Endometrium (tissue), 2 donors: Measurements from ENCODE around the gene FGF14.

Experiments
- FAIRE-seq: peaks from 2 replicates; lab custom pipeline; 2012; peaks lifted over from hg19 to GRCh38; lab: Jason Lieb, UNC
- donor health status: control.
- donor health status: control.

FGF14 gene

DNA sequence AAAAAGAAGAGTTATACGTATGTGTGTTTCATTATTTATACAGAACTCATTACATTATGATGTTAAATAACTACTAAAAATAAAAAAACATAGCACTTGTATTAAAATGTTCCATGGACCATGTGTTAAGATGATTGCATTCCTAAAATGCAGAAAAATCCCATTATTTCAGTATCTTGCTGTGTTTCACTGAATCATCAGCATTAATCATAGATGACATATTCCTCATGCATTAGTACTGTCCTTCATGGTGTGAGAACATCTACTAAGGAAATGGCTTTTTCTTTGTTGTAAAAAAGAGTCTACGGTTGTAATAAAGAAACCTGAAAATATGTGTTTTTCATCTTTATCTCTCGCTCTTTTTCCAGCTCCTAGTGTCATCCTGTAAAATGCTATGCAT, 416.5 kb downstream of the FGF14 start:
- no peak for FAIRE-seq

DNA sequence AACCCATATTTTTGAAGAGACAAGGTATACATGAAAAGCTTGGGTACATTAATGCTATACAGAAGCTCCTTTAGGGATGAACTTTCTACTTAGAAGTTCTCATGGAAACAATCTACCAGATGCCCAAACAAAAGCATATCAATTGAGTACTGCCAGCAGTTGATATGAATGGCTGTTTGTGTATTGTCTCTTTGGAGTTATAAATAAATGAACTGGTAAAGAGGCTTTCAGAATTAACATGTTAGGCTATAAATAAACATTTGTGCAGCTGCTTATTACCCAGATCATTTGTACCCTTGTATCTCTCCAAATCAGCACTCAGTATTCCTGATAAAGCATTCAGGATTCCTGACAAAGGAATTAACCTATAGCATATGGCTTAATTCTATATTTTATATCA, 418.9 kb downstream of the FGF14 start:
- FAIRE-seq: no peak

DNA sequence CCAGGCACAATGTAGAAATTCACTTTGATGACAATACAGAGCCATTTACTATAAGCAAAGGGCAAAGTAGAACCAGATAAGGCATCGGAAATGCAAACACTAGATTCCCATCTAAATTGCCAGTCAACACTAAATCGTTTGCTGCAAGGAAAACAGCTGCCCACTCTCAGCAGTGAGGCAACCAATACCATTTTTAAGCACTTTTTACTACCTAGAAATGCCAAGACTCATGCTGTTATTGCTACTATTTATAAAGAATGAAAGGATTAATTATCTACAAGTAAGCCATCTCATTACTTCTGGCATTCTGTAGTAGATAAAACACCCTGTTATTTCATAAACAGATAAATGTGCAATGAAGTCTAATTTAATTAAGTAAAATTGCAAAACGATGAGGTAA, 422.0 kb downstream of the FGF14 start:
- FAIRE-seq: no peak

DNA sequence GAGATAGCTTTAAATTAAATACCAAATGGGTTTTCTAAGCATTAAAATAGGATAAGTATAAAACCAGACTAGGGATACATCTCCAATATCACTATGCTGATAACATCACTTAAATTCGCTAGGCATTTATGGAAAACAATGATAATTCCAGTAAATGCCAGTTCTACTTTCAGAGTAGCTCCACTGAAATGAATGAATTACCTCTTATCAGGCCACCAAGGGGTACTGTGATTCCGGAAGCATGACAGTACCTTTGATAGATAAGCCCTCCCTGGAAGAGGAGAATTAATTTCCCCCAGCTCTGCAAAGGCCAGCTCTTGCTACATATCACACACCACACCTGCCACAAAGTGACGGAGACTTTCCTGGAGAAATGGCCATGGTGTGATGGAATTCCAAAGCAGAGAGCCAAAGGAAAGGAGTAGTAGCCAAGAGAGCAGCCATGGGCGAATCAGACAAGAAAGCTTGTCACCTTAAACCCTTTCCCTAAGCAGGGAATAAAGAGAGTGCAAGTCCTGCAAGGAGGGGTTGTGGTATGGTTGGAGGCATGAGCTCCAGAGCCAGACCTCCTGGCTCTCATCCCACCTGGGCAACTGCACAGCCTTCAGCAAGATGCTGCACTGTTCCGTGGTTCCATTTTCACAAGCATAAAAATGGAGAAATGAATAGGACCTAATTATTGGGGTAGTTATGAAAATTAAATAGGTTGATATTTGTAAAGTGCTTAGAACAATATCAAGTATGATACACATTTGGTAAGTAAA, 423.1 kb downstream of the FGF14 start:
- FAIRE-seq: no peak

DNA sequence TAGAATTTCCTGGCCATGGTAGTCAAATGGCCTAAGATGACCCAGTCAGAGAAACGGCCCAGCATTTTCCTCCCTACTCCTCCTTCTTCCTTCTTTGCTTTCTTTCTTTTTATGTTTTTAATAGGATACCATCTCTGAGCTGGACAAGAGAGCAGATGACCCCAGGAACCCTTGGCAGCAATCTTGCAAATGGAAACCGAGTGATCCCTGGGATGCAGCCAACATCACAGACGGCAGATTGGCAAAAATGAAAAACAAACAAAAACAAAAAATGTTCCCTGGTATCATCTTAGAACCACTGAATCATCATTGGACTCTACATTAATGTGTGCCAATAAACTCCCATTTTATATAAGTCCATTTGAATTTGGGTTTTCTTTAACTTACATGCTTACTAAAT, 424.4 kb downstream of the FGF14 start:
- FAIRE-seq: no peak

DNA sequence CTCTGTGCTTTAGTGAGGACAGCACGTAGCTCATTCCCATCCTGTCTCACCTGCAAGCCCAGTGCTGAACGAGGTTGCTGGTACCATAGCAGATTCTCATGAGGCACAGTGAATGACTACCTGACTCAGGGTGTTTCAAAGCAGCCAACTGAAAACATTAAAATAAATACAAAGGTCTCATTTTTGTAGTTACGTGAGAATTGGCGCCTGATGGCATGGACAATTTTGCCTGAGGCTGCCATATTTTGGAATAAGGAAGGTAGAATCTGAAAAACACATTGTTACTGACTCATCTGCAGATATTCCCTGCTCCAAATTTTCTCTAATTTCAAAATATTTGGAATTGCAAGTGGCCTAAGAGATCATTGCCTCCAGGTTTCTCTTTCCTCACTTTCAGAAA, 429.7 kb downstream of the FGF14 start:
- FAIRE-seq: no peak

DNA sequence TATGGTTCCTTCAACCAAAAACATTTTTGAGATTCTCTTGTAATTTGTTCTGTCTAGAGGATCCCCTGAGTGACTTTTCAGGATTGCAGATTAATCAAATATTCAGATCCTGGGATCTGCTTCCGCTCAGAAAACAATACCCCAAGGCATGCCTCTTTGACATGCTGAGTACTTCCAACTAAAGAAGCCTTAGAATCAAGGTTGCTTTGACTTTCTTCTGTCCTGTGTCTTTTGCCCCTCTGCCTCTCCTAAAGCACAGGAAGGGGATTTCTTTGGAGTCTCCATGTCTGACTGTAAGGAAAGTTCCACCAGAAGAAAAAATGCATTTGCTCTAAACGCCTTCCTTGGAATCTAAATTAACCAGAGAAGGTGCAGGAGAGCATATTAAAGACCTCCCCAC, 431.5 kb downstream of the FGF14 start:
- no peak for FAIRE-seq

DNA sequence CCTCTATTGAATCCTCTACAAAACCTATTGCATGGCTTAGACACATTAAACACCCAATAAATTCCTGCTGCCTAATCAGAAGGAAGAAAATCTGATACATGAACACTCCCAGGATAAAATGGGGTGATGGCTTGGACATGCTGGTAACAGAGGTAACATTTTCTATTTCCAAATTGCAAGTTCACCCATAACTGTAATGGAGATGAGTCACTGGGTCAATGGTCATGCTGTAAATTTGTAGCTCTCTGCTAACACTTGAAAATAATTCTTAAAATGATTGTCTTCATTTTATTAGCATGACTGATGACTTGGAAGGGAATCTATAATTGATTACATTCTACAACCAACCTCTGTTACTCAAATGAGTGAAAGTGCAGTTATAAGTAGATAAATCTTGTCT, 434.1 kb downstream of the FGF14 start:
- no peak for FAIRE-seq

DNA sequence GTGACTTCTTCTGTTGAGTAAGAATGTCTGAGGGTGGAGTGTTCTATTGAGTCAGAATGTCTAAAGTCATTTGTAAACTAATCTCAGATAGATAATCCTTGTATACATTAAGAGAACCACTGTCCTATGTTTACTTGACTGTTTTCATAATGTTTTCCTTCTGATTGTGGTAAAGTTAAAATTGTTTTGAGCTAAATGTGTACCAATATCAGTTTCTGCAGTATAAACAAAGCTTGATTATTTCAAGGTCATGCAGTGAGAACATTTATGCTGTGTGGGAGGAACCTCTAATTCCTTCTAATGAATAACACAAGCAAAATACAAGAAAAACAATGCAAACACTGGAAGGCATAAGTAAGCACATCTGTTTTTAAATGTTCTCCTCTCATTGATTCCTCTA, 434.6 kb downstream of the FGF14 start:
- FAIRE-seq: no peak

DNA sequence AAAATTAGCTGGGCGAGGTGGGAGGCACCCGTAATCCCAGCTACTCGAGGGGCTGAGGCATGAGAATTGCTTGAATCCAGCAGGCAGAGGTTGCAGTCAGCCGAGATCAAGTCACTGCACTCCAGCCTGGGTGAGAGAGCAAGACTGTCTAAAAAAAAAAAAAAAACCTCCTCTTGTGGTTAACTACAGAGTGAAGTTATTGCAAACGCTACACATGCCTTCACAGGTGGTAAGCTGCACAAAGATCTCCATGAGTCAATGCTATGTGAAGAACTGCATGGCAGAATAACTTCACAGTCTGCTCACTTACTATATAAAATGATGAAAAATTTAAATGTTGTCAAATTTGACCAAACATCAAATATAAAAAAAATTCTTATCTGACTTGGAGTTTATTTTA, 436.8 kb downstream of the FGF14 start:
- no peak for FAIRE-seq

DNA sequence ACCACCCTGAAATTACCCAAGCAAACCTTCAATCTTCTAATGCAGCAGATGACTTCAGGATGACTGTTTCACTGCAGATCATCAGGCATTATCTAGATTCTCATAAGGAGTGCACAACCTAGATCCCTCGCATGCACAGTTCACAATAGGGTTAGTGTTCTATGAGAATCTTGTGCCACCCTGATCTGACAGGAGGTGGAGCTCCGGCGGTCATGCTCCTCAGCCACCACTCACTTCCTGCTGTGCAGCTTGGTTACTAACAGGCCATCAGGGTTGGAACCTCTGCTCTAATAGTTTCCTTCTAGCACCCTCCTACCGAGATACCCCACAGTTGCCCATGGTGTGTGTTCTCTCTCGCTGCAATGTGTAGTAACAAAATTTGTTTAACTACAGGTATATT, 442.8 kb downstream of the FGF14 start:
- FAIRE-seq: no peak

DNA sequence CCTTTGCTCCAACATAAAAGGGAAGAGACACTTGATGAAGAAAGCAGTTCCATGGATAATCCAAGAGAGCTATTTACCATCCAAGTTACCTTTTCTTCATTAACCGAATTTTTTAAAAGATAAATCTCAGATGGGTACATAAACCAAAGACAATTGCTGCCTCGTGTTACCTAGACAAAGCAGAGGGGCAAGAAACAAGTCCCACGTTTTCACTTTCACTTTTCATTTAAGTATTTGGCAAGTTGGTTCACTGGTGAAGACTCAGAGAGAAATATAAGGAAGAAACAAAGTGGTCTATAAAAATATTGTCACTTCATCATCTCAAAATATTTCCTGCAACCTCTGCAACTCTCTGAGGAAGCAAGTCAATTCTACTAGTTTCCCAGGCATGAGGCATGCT, 446.1 kb downstream of the FGF14 start:
- no peak for FAIRE-seq

DNA sequence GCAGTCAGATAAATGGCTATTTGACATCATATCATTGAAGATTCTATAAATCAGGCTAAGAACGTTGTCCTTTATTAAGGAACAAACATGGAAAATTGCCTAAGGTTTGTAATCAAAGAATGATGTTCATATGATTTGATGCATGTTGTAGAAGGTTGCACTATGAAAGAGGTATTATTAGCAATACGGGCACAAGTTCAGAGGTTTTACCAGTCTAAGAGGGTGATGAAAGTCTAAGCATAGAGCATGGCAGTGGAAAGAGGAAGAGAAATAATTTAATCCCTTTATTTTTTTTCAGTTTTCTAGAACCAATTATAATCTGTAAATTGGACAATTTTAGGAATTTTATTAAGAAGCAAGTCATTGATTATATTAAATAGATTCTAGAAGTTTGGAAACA, 450.7 kb downstream of the FGF14 start:
- no peak for FAIRE-seq

DNA sequence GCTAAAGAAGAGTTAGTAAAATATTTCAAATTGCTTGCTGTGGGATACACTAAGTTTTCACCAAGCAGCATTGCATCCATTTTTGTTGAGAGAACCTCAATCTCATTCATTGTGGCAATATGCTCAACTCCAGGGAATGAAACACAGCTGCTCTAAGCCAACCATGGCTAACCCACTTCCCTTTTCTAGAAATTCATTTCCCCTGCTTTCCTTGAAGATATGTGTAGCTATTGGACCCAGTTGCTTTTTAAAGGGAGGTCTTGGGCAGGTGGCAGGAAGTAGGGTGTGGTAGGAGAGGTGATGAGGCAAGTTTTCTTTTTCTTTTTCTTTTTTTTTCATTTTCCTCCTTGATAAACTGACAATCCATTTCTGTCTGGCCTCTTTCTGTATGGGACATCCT, 452.2 kb downstream of the FGF14 start:
- FAIRE-seq: no peak

DNA sequence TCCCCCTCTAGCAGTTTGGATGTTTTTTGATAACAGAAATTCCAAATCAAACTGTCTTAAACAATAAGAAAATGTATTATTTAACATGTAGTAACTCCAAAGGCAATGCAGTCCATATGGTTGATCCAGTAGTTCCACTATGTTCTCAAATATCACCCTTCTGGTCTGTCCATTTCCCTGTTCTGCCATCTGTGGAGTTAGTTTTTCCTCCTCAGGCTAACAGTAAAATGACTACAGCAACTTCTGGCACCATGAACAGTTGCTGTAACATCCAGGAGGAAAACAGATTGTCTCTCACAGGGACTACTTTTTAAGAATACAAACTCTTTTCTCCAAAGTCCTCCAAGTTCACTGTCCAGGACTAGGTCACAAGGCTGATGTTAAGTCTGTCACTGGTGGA, 455.4 kb downstream of the FGF14 start:
- FAIRE-seq: no peak

DNA sequence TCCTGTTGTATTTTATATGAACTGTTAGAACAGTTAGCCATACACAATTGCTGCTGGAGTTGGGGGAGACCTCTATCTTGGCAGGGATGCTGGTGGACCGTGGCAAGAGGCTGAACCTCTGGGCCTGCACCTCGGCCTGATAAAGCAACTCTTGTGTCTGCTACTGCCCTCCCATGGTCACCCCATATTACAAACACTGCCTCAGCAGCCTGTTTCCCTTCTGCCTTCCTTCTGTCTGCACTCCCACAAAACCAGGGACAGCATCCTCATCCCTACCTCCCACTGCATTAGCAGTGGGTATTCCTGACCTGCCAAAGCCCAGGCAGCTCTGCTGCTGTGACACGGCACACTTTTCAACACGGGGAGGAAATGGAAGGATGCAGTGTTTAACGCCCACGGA, 456.4 kb downstream of the FGF14 start:
- FAIRE-seq: no peak

DNA sequence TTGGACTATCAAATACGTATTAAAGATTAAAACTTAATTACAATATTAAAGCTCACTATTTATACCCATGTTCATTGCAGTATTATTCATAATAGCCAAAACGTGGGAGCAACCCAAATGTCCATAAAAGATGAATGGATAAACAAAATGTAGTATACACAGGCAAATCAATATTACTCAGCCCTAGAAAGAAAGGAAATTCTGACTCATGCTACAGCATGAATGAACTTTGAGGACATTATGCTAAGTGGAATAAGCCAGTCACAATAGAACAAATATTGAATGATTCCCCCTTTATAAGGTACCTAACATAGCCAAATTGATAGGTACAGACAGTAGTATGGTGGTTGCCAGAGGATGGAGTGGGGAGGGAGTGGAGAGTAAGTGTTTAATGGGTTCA, 457.3 kb downstream of the FGF14 start:
- no peak for FAIRE-seq

DNA sequence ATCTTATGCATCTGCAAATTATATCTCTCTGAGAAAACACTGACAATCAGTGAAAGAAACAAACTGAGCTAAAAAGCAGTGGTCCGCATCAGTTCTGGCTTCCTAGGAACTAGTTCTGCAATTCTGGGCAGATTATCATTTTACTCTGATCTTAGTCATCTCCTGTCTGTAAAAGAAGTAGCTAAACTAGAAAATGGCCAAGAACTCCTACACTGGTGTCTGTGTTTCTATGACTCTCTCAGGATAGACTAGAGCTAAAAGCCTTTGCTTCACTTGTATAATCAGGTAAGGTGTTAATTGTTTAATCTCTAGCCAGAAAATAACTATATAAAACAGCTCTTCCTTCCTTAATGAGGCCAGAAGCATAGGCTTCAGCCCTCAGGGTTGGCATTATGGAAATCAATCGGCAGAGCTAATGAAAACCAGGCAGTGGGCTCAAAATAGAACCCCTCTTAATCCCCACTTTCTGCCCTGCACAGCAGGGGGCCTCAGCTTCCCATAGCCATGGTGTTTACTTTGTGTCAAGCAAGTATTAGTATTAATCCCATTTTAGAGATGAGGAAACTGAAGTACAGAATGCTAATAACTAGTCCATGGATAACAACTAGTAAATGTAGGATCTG, 459.2 kb downstream of the FGF14 start:
- FAIRE-seq: no peak

DNA sequence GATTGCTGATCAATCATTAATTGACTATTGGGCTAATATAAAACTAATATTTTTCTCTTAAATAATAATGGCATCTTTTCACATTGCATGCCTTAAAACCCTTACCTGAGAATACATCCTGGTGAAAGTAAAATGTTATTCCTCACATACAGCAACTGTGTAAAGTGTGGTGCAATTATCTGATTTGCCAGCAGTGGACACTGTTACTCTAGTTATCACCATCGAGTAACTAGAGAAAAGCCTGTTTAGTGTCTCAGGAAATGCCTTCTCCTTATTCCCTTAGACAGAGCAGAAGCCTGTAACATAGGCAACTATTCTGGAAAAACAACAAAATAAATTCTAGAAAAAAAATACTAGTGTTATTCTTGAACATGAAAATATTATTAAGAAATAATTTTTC, 459.8 kb downstream of the FGF14 start:
- peak; percentile 72 for FAIRE-seq

DNA sequence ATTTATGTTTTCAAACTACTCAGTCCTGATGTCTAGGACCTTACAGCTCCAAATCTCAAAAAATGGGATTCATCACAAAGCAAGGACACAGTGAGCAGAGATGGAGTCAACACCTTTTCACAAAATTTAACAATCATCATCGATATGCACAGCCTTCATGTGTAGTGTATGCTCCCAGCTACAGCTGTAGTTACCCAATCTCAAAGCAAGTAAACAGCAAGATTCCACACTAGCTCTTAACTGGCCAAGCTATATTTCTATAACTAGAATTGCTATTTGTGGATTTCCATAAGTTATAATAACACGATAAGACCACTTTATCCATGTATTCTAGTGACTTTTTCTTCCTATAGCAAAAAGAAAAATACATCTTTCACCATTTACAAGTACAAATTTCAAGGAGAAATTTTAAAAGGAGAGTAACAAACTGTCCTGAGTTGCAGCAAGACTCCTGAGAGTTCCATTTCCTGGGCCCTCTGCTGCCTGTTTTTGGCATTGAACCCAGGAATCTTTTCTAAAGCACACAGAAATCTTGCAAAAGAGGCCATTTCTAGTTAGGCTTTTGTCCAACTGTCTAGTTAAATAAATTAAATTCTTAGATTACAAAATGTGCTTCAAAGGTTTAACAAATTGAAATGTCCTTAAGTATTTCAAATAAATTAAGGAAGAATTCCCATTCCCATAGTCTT, 460.6 kb downstream of the FGF14 start:
- FAIRE-seq: no peak

DNA sequence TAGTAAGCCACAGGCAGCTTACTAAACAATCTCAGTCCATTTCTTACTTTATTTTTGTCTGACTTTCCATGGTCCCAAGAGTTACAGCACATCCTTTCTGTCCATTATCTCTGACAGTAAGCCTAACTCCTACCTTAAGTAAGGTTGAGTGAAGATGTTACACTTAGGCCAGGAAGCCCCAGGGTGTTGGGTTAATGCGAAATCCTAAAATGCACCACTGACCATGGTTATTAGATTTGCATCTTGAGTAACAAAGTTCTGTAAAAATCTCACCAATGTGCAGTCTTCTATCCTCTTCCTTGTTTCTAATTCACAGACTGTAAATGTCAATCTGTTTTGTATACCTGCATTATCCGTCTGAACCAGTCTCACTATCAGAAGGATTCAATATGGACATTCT, 462.5 kb downstream of the FGF14 start:
- no peak for FAIRE-seq

DNA sequence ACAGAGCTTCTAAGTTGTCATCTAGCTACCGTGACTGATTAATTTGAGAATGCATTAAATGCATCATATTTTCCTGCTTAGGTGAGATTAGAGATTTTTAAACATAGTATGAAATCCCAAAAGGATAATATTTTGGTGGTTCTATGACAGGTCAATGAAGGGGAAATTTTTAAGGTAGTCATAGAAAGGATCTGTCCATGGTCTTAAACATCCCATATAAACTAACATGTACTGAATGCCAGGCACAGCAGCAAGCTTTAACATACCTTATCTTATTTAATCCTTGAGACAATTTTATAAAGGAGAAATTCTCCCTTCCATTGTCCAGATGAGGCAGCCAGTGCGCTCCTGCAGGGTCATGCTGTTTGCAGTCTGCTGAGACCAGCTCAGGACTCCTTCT, 466.0 kb downstream of the FGF14 start:
- FAIRE-seq: no peak

DNA sequence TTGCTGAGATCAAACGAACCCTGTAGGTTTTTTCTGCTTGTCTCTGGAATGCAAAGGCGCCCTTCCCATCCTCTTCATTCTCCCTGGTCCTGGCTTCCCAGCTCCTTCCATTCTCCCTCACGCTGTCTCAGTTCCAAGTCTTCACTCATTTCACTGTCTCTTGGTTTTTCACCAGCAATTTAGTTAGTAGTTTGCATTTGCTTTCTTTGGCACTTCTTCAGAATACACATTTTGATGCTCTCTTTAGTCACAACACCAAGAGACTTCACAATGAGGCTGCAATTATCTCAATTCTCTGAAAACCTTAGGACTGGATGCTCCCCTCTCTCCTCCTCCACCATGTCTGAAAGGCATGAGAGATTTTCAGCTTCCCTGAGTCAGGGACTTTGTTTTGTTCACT, 470.7 kb downstream of the FGF14 start:
- FAIRE-seq: no peak

DNA sequence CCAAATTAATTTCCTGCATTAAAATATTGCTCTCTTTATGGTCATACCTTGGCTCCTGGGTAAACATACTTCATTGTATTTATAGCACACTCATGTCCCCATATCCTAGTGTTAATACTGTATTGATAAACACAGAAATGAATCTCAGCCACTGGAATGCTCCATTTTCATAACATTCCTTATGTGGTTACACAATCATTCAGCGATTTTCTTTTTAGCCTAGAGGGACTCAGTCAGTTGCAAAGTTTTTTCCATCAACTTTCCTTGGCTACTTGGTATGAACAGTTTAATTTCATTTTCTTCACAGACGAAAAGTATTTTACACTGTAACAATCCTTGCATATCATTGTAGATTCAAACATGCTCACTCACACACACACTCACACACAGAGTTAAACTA, 471.5 kb downstream of the FGF14 start:
- FAIRE-seq: no peak
